ENCODE results near the gene PTPN11. TPM values are rescaled to one million over a fixed set of nuclear protein-coding genes. Genes with fewer than 3 reads are reported as not detected.

PTPN11 gene
- total and polyA plus RNA-seq, 2 of the 8 experiments (the other 6 are each of a cell fraction or from before 2014, with no cell fraction given), result 28.3 to 133 TPM

GRCh38 chr12:112420740-112421139, 2.0 kb downstream of the PTPN11 start (continued):
- TF ChIP-seq BCL11A (IDR thresholded peaks at IDR 0.05; ENCODE audit: low read depth in 2 of 2, low read length in 2 of 2) (no peak), SAP30 (IDR thresholded peaks at IDR 0.05; ENCODE audit: insufficient read depth, insufficient replicate concordance, low read length) (no peak), MAX (IDR thresholded peaks at IDR 0.05) (no peak)
